Activated CD4-positive, CD25-positive, alpha-beta regulatory T cell treated with anti-CD3 and anti-CD28 coated beads, Interleukin-2, amount 50 U/mL, for 72 hours (primary cell): ENCODE measurements around the gene WDR27.

Experiments
- DNase-seq: peaks from one replicate; pipeline ENCODE4 v3.0.0; 2021

The WDR27 gene

GRCh38 chr6:169589699-169590257 lies 112.1 kb downstream of the WDR27 start:
- no peak for DNase-seq

GRCh38 chr6:169589293-169589692 lies 112.5 kb downstream of the WDR27 start:
- DNase-seq: no peak

GRCh38 chr6:169587975-169588374 lies 113.9 kb downstream of the WDR27 start:
- no peak for DNase-seq

GRCh38 chr6:169583886-169584541 lies 117.8 kb downstream of the WDR27 start:
- DNase-seq: no peak

- DNase-seq: no peak
These were observed 122.3 kb downstream of the WDR27 start for GRCh38 chr6:169579407-169580111.

- no peak for DNase-seq
These were observed 123.9 kb downstream of the WDR27 start for GRCh38 chr6:169577974-169578373.

- DNase-seq: no peak
These were observed 124.6 kb downstream of the WDR27 start for GRCh38 chr6:169577236-169577635.

GRCh38 chr6:169575821-169576220 lies 126.0 kb downstream of the WDR27 start:
- no peak for DNase-seq

GRCh38 chr6:169575365-169575764 lies 126.5 kb downstream of the WDR27 start:
- DNase-seq: no peak

- no peak for DNase-seq
These were observed 127.4 kb downstream of the WDR27 start for GRCh38 chr6:169574420-169574819.

- DNase-seq: no peak
These were observed 127.9 kb downstream of the WDR27 start for GRCh38 chr6:169573883-169574282.

- no peak for DNase-seq
These were observed 130.5 kb downstream of the WDR27 start for GRCh38 chr6:169571123-169571962.

- DNase-seq: no peak
These were observed 133.3 kb downstream of the WDR27 start for GRCh38 chr6:169568314-169569087.

GRCh38 chr6:169567819-169568218 lies 134.0 kb downstream of the WDR27 start:
- no peak for DNase-seq

- no peak for DNase-seq
These were observed 134.7 kb downstream of the WDR27 start for GRCh38 chr6:169566961-169567750.

- no peak for DNase-seq
These were observed 135.5 kb downstream of the WDR27 start for GRCh38 chr6:169566319-169566718.

GRCh38 chr6:169564453-169565240 lies 137.2 kb downstream of the WDR27 start:
- no peak for DNase-seq

- DNase-seq: no peak
These were observed 140.2 kb downstream of the WDR27 start for GRCh38 chr6:169561665-169562064.

GRCh38 chr6:169559592-169559991 lies 142.2 kb downstream of the WDR27 start:
- no peak for DNase-seq

- no peak for DNase-seq
These were observed 142.9 kb downstream of the WDR27 start for GRCh38 chr6:169558774-169559441.
